Right lobe of liver (tissue), 4 donors: ENCODE results near the gene PKP3.

Source experiments
- CTCF ChIP-seq, 4 donors: fragments of 200-600 bp in 3 of 4; fragments of 450-650 bp in 1 of 4; IDR thresholded peaks; one replicate each; pipeline versions ENCODE4 v1.5.1 to v1.8.0; 2016 to 2022; ENCODE audit warnings: antibody characterized with exemption in 4 of 4, mild to moderate bottlenecking in 2 of 4
- POLR2A ChIP-seq: fragments of 450-650 bp; IDR thresholded peaks from one replicate; pipeline ENCODE4 v1.6.1; 2017; ENCODE audit warnings: antibody characterized with exemption, mild to moderate bottlenecking
- donor health status: DM: no; HTN: no; CAD: no.
- donor health status: DM: no; HTN: no; CAD: no.
- donor health status: DM: no; HTN: yes; CAD: no.

- TF ChIP-seq POLR2A = no peak
- no peak for TF ChIP-seq CTCF (IDR thresholded peaks at IDR 0.05)
Measured at GRCh38 chr11:426851-427250, 32.8 kb downstream of the PKP3 start.
